Thyroid gland (tissue), 4 donors: ENCODE data around the gene FOXN1. TPM values are rescaled to one million over a fixed set of nuclear protein-coding genes. Genes with fewer than 3 reads are reported as not detected.
"Not testable (repeated sequence)": the region's sequence is repeated elsewhere in the genome, so short reads cannot be mapped to it uniquely, and the experiment has no call there.

Experiments used
- DNase-seq, 2 donors: peaks; one replicate each; pipeline ENCODE4 v3.0.0-alpha.2; 2019
- H3K27ac ChIP-seq, 3 donors: fragments of 200-600 bp; sonication (generic); 1 replicate in 2 of 3; 2 replicates in 1 of 3; pipeline ENCODE4 v1.5.1; 2016 to 2019; ENCODE audit warnings: mild to moderate bottlenecking in 1 of 3, moderate library complexity in 1 of 3
- H3K27me3 ChIP-seq: fragments of 200-600 bp; sonication (generic); one replicate; pipeline ENCODE4 v1.5.1; 2019
- H3K36me3 ChIP-seq, 2 donors: fragments of 200-600 bp; sonication (generic); one replicate each; pipeline ENCODE4 v1.5.1; 2016 to 2019
- H3K4me1 ChIP-seq, 2 donors: fragments of 200-600 bp; sonication (generic); one replicate each; pipeline ENCODE4 v1.5.1; 2017 to 2019
- H3K4me3 ChIP-seq, 3 donors: fragments of 200-600 bp; sonication (generic); replicated peaks in 1 of 3; 1 replicate in 2 of 3; 2 replicates in 1 of 3; pipeline ENCODE4 v1.5.1; 2016; ENCODE audit warnings: mild to moderate bottlenecking in 1 of 3
- H3K9me3 ChIP-seq: fragments of 200-600 bp; sonication (generic); one replicate; pipeline ENCODE4 v1.5.1; 2017
- POLR2A ChIP-seq, 2 donors: fragments of 450-650 bp; IDR thresholded peaks; one replicate each; pipeline ENCODE4 v1.6.1; 2017; ENCODE audit warnings: antibody characterized with exemption in 2 of 2, mild to moderate bottlenecking in 2 of 2, moderate library complexity in 1 of 2
- WGBS, 2 donors: methylation state at CpG; one replicate each; pipeline ENCODE4 v1.1.5; 2017; 5-methylcytosine and 5-hydroxymethylcytosine counted together
- intact Hi-C: fragments of 100-400 bp; cut with DNase I; formaldehyde crosslinking; loops from one replicate; pipeline ENCODE4 v1.15.1; 2023
- total RNA-seq, 4 donors: library from RNA; depleted of rRNA; stranded (reverse); fragments of >200 nt; gene quantifications; one replicate each; pipeline ENCODE4 v1.2.3, GENCODE V29; 2016
- TF ChIP-seq, protein P1 (sequence below), 6 experiments: fragments of 200-600 bp in 3 of 6; fragments of 450-650 bp in 3 of 6; sonication (generic) in 3 of 6; IDR thresholded peaks; one replicate each; pipeline ENCODE4 v1.5.1; 2016 to 2019; ENCODE audit warnings: antibody characterized with exemption in 6 of 6, mild to moderate bottlenecking in 2 of 6, inconsistent platforms in 1 of 6, moderate library complexity in 1 of 6

Gene FOXN1
- total RNA-seq, 4 donors from 2014 or later = 0.34 TPM; not detected in 3

DNA sequence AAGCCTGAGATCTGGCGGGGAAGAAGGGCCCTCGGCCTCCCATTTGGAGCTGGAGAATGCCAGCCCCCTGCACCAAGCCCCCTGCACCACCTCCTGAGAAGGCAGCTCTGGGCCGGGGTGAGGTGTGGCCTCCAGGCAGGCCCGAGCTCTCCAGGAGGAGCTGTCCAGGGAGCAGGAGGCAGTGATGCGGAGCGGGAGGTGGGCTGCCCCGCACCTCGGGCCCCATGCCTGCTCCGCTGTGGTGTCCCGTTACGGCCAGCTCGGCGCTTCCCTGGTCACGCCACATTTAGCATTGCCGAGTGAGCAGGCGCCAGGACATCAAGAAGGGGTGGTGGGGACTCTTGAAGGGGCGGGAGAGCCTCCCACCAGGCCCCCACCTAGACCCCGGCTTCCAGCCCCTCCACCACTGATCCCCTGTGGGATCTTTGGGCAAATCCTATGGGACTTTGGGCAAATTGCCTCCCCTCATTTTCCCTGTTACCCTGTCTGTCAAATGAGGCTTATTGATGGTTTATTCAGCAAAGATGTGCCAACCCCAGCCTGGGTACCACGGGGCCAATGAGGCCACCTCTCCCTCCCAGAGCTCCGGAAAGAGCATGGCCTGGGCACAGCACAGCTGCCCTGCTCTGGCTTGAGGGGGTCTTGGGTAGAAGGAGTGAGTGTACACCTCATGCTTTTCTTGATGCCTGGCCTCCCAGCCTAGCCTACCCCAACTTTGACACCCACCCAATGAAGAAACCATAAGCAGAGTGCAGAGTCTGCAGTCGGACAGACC, 15.3 kb downstream of the FOXN1 start:
- Histone ChIP-seq H3K27me3 (no peaks in the 10 kb centered on the region), H3K27ac (peak overlapping the region; percentile 52 to 95 (median 90)), H3K4me1 (peaks cover 45 to 61% of the 10 kb centered on the region in 2 donors), H3K36me3 (no peaks in the 10 kb centered on the region), H3K9me3 (no peaks in the 10 kb centered on the region), H3K4me3 (no peak overlapping the region)
- intact Hi-C loops = no loop called here
- WGBS, 2 donors = 36 to 40% methylated on average over 6 to 8 of the region's 21 CpGs
- no peak for TF ChIP-seq POLR2A (IDR thresholded peaks at IDR 0.05)
- TF ChIP-seq, protein P1, sequence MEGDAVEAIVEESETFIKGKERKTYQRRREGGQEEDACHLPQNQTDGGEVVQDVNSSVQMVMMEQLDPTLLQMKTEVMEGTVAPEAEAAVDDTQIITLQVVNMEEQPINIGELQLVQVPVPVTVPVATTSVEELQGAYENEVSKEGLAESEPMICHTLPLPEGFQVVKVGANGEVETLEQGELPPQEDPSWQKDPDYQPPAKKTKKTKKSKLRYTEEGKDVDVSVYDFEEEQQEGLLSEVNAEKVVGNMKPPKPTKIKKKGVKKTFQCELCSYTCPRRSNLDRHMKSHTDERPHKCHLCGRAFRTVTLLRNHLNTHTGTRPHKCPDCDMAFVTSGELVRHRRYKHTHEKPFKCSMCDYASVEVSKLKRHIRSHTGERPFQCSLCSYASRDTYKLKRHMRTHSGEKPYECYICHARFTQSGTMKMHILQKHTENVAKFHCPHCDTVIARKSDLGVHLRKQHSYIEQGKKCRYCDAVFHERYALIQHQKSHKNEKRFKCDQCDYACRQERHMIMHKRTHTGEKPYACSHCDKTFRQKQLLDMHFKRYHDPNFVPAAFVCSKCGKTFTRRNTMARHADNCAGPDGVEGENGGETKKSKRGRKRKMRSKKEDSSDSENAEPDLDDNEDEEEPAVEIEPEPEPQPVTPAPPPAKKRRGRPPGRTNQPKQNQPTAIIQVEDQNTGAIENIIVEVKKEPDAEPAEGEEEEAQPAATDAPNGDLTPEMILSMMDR (IDR thresholded peaks at IDR 0.05) = no peak
- peak; percentile 70 to 80 for DNase-seq

DNA sequence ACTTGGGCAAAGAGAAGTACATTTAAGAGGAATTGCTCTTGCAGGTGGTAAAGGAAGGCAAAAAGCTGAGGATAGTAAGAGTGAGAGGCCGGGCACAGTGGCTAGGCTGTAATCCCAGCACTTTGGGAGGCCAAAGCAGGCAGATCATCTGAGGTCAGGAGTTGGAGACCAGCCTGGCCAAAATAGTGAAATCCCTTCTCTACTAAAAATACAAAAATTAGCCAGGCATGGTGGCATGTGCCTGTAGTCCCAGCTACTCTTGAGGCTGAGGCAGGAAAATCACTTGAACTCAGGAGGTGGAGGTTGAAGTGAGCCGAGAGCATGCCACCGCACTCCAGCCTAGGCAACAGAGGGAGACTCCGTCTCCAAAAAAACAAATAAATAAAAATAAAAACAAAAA, 16.1 kb downstream of the FOXN1 start:
- H3K27me3 ChIP-seq, H3K4me3 ChIP-seq, H3K9me3 ChIP-seq, H3K36me3 ChIP-seq, intact Hi-C loops: not testable (repeated sequence)
- 34 to 41% methylated on average over 4 of the region's 4 CpGs for WGBS, 2 donors
- H3K4me1 ChIP-seq = peaks cover 46 to 65% of the 10 kb centered on the region in 2 donors
- peak overlapping the region; percentile 52 to 95 (median 90) for H3K27ac ChIP-seq
- DNase-seq = peak; percentile 54 to 67

DNA sequence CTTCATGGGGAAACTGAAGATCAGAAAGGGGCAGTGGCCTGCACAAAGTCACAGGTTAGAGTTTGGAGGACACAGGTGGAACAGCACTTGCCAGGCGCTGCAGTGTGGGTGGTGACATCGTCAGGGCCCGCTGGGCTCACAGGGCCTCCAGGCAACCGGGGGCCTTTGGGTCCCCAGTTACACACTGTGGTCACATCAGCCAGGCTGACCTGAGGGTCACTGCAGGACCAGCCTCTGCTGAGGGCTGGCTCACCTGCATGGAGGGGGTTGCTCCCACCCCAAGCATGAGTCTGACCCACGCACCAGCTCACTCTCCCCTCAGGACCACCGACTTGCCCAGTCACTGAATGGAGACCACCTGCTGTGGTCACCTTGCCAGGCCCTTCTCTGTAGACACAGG, 17.0 kb downstream of the FOXN1 start:
- Histone ChIP-seq H3K27me3 (no peaks in the 10 kb centered on the region), H3K4me3 (no peak overlapping the region), H3K4me1 (peaks cover 53 to 74% of the 10 kb centered on the region in 2 donors), H3K27ac (peak overlapping the region; percentile 61 to 95 (median 90)), H3K9me3 (no peaks in the 10 kb centered on the region), H3K36me3 (no peaks in the 10 kb centered on the region)
- intact Hi-C loops = no loop called here
- DNase-seq = peak; percentile 49 to 59
- TF ChIP-seq POLR2A (IDR thresholded peaks at IDR 0.05) = no peak
- TF ChIP-seq, protein P1 (IDR thresholded peaks at IDR 0.05) = no peak
- 72% methylated on average over 3 of the region's 6 CpGs; no CpG with 5 or more reads in 1 of the 2 donors for WGBS, 2 donors

DNA sequence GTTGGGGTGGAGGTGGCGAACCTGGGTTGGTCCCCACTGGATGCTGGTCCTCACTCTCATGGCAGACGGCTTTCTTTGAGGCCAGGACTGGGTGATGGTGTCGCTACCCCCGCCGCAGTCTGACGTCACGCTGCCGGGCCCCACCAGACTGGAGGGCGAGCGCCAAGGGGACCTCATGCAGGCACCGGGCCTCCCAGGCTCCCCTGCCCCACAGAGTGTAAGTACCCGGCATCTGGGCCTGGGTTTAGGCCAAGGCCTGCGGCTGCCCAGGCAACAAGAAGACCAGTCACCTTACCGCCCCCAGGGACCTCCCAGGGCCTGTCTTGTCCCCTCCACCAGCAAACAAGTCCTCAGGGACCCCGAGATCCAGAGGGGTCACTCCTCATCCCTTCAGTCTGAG, 17.7 kb downstream of the FOXN1 start:
- Histone ChIP-seq H3K4me1 (peaks cover 53 to 76% of the 10 kb centered on the region in 2 donors), H3K36me3 (no peaks in the 10 kb centered on the region), H3K4me3 (no peak overlapping the region), H3K9me3 (no peaks in the 10 kb centered on the region), H3K27ac (peak overlapping the region; percentile 90 to 95 (median 94)), H3K27me3 (no peaks in the 10 kb centered on the region)
- peak; percentile 41 to 43 for DNase-seq
- intact Hi-C loops = no loop called here
- no peak for TF ChIP-seq POLR2A (IDR thresholded peaks at IDR 0.05)
- TF ChIP-seq, protein P1 (IDR thresholded peaks at IDR 0.05) = no peak
- 72 to 80% methylated on average over 5 to 12 of the region's 15 CpGs for WGBS, 2 donors

DNA sequence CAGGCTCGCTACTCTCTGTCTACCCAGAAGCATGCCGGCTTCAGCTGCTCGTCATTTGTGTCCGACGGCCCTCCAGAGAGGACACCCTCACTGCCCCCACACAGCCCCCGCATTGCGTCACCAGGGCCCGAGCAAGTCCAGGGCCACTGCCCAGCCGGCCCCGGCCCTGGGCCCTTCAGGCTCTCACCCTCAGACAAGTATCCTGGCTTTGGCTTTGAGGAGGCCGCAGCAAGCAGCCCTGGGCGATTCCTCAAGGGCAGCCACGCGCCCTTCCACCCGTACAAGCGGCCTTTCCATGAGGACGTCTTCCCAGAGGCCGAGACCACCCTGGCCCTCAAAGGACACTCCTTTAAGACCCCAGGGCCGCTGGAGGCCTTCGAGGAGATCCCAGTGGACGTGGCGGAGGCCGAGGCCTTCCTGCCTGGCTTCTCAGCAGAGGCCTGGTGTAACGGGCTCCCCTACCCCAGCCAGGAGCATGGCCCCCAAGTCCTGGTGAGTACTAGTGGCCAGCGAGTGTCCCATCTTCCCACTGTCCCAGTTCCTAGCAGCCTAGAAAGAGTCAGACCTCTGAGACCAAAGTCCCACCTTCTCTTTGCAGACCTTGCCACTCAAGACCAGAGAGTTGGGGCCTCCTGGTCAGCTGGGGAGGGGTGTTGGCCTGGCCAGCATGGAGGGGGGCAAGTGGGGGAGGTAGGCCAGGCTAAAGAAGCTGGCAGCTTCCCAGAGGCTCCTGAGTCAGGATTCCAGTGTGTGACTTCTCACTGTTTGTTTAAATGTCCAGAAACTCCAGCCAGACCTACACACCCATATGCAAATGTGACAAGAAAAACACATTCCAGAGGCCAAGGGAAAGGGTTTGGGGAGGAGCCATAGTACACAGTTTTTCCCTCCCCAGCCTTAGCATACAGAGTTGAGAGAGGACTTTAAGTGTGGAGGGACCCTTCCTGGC, 18.6 kb downstream of the FOXN1 start:
- peaks cover 53 to 76% of the 10 kb centered on the region in 2 donors for H3K4me1 ChIP-seq
- no peaks in the 10 kb centered on the region for H3K27me3 ChIP-seq
- 71 to 81% methylated on average over 4 to 24 of the region's 25 CpGs for WGBS, 2 donors
- intact Hi-C loops = no loop called here
- H3K9me3 ChIP-seq = no peaks in the 10 kb centered on the region
- H3K4me3 ChIP-seq = no peak overlapping the region
- peak; percentile 92 to 93 for DNase-seq
- peak overlapping the region; percentile 90 to 95 (median 94) for H3K27ac ChIP-seq
- TF ChIP-seq, protein P1 (IDR thresholded peaks at IDR 0.05) = no peak
- peak in 1 of 2 donors; percentile 11 for TF ChIP-seq POLR2A (IDR thresholded peaks at IDR 0.05)
- no peaks in the 10 kb centered on the region for H3K36me3 ChIP-seq
